ENCODE measurements around the gene AAK1.
"Not testable (repeated sequence)": the region's sequence is repeated elsewhere in the genome, so short reads cannot be mapped to it uniquely, and the experiment has no call there.

Gene AAK1

GRCh38 chr2:69429491-69430183, 213.9 kb downstream of the AAK1 start:
- peaks cover 13% of the 10 kb centered on the region for H3K36me3 Mint-ChIP-seq (ENCODE audit: low read depth)
- no peak overlapping the region for H3K4me3 Mint-ChIP-seq
- no peak overlapping the region for H3K27ac Mint-ChIP-seq
- H3K9me3 Mint-ChIP-seq, result no peaks in the 10 kb centered on the region
- no peaks in the 10 kb centered on the region for H3K27me3 Mint-ChIP-seq
- peaks cover 6% of the 10 kb centered on the region for H3K4me1 Mint-ChIP-seq (ENCODE audit: low read depth)

GRCh38 chr2:69428981-69429380, 214.6 kb downstream of the AAK1 start:
- peaks cover 13% of the 10 kb centered on the region for H3K36me3 Mint-ChIP-seq (ENCODE audit: low read depth)
- H3K9me3 Mint-ChIP-seq, result no peaks in the 10 kb centered on the region
- H3K27me3 Mint-ChIP-seq, result no peaks in the 10 kb centered on the region
- H3K4me3 Mint-ChIP-seq, result no peak overlapping the region
- H3K4me1 Mint-ChIP-seq (ENCODE audit: low read depth), result peaks cover 3% of the 10 kb centered on the region
- H3K27ac Mint-ChIP-seq, result peak overlapping the region; percentile 1

- Mint-ChIP-seq H3K9me3 (no peaks in the 10 kb centered on the region), H3K4me3 (no peak overlapping the region), H3K36me3 (ENCODE audit: low read depth) (peaks cover 21% of the 10 kb centered on the region), H3K27me3 (no peaks in the 10 kb centered on the region), H3K27ac (no peak overlapping the region), H3K4me1 (ENCODE audit: low read depth) (peaks cover 10% of the 10 kb centered on the region)
Observed at GRCh38 chr2:69424419-69424818, 219.1 kb downstream of the AAK1 start.

GRCh38 chr2:69422198-69422597, 221.3 kb downstream of the AAK1 start:
- H3K27me3 Mint-ChIP-seq, result no peaks in the 10 kb centered on the region
- no peaks in the 10 kb centered on the region for H3K9me3 Mint-ChIP-seq
- no peak overlapping the region for H3K27ac Mint-ChIP-seq
- H3K4me3 Mint-ChIP-seq, result no peak overlapping the region
- H3K36me3 Mint-ChIP-seq (ENCODE audit: low read depth), result peaks cover 17% of the 10 kb centered on the region
- H3K4me1 Mint-ChIP-seq (ENCODE audit: low read depth), result peaks cover 10% of the 10 kb centered on the region

GRCh38 chr2:69419111-69419510, 224.4 kb downstream of the AAK1 start:
- H3K9me3 Mint-ChIP-seq; H3K27me3 Mint-ChIP-seq; H3K4me3 Mint-ChIP-seq; H3K4me1 Mint-ChIP-seq (ENCODE audit: low read depth); H3K27ac Mint-ChIP-seq: not testable (repeated sequence)
- peaks cover 24% of the 10 kb centered on the region for H3K36me3 Mint-ChIP-seq (ENCODE audit: low read depth)

GRCh38 chr2:69416147-69416546, 227.4 kb downstream of the AAK1 start:
- no peak overlapping the region for H3K27ac Mint-ChIP-seq
- peaks cover 29% of the 10 kb centered on the region for H3K36me3 Mint-ChIP-seq (ENCODE audit: low read depth)
- H3K4me1 Mint-ChIP-seq (ENCODE audit: low read depth), result peaks cover 2% of the 10 kb centered on the region
- no peaks in the 10 kb centered on the region for H3K9me3 Mint-ChIP-seq
- no peak overlapping the region for H3K4me3 Mint-ChIP-seq
- no peaks in the 10 kb centered on the region for H3K27me3 Mint-ChIP-seq

All from stimulated activated naive CD8-positive, alpha-beta T cell treated with anti-CD3 and anti-CD28 coated beads, Interleukin-15, Interleukin-2, amounts not matched to agents 100 ng/mL and 50 ng/mL, for 24 hours (primary cell).